BLaER1 treated with 17β-estradiol and CSF1 and Interleukin-3, amounts not matched to agents 10 nM and 100 nM (cell line): ENCODE data around the gene MPO.
A peak's percentile ranks its signal among the peaks of the same experiment; 100 is the strongest.

Experiments
- H3K27ac ChIP-seq, 11 experiments: shearing (Covaris generic); formaldehyde crosslinking; 2 replicates each; pipeline ENCODE4 v1.8.1; 2022
- H3K27me3 ChIP-seq, 11 experiments: shearing (Covaris generic); formaldehyde crosslinking; 2 replicates each; pipeline ENCODE4 v1.8.1; 2022
- H3K36me3 ChIP-seq, 11 experiments: shearing (Covaris generic); formaldehyde crosslinking; 2 replicates each; pipeline ENCODE4 v1.8.1; 2022
- H3K4me1 ChIP-seq, 10 experiments: shearing (Covaris generic); formaldehyde crosslinking; 2 replicates each; pipeline ENCODE4 v1.8.1; 2022
- H3K4me2 ChIP-seq, 11 experiments: shearing (Covaris generic); formaldehyde crosslinking; 2 replicates each; pipeline ENCODE4 v1.8.1; 2022
- H3K4me3 ChIP-seq, 10 experiments: shearing (Covaris generic); formaldehyde crosslinking; 2 replicates each; pipeline ENCODE4 v1.8.1; 2022
- H3K9ac ChIP-seq, 11 experiments: shearing (Covaris generic); formaldehyde crosslinking; 2 replicates each; pipeline ENCODE4 v1.8.1; 2022
- H3K9me3 ChIP-seq, 11 experiments: shearing (Covaris generic); formaldehyde crosslinking; replicated peaks in 1 of 11; 2 replicates each; pipeline ENCODE4 v1.8.1; 2022
- H4K20me1 ChIP-seq, 11 experiments: shearing (Covaris generic); formaldehyde crosslinking; 2 replicates each; pipeline ENCODE4 v1.8.1; 2022
- Cebpa-rat ChIP-seq, 11 experiments: shearing (Covaris generic); IDR thresholded peaks; 2 replicates each; pipeline ENCODE4 v1.8.1; 2022

Gene MPO

DNA sequence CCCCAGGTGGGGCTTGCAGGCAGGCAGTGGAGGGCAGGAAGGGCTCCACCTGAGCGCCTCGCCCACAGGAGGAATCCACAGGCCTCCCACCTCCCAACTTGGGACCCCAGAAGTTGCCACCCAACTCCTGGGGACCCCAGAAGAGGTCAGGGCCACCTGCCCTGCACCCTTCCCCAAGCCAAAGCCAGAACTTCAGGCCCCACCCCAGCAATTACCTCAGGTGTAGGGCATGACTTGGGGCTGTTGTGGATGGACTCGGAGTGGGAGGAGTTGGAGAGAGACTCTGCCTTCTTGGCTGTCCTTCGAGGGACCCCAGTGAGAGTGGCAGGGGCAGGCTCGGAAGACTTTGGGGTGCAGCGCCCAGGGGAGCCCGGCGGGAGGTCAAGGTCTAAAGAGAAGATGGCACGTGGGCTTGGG, 37.3 kb upstream of the MPO start:
- H3K4me2 ChIP-seq = peak overlapping the region; percentile 5 to 74 (median 60); a peak in 20 of 22 replicates
- no peak overlapping the region; a peak in 1 of 20 replicates for H3K4me3 ChIP-seq
- H3K36me3 ChIP-seq = peaks cover 0 to 93% (median 47%) of the 10 kb centered on the region in 11 experiments; a peak in 18 of 22 replicates
- peaks cover 0 to 23% (median 0%) of the 10 kb centered on the region in 11 experiments; a peak in 3 of 22 replicates for H4K20me1 ChIP-seq
- peak overlapping the region in 10 of 11 experiments; percentile 24 to 63 (median 40); a peak in 15 of 22 replicates for H3K9ac ChIP-seq
- TF ChIP-seq Cebpa-rat (IDR thresholded peaks at IDR 0.05) = no peak
- peaks cover 9 to 77% (median 63%) of the 10 kb centered on the region in 10 experiments; a peak in 19 of 20 replicates for H3K4me1 ChIP-seq
- H3K27ac ChIP-seq = peak overlapping the region in 8 of 11 experiments; percentile 23 to 73 (median 56); a peak in 15 of 22 replicates
- H3K9me3 ChIP-seq = no peaks in the 10 kb centered on the region
- no peaks in the 10 kb centered on the region for H3K27me3 ChIP-seq

DNA sequence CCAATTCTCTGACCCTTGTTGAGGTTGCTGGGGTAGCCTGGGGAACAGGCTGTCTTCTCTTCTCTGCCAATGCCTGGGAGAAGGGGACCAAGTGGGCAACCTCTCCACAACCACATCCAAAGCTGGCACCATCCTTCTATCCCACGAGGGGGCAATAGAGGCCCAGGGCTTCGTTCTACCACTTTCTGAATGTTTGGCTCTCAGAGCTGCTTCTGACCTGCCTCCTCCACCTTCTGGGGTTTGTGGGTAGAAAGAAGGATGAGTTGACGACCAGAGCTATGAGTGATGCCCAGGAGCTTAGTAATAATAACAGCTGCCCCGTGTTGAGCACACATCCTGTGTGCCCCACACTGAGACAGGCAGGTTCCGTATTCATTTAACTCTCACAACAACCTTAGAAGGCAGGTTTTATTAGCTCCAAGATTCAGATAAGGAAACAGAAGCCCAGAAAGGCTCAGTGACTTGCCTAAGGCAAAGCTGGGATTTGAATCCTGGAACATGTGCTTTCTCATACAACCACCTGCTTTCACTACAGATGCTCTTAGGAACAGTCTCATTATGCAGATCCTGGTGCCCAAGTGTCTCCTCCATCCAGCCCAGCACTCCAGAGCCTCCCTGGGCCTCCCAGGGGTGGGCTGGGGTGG, 36.8 kb upstream of the MPO start:
- Histone ChIP-seq H3K27me3 (no peaks in the 10 kb centered on the region), H3K9ac (peak overlapping the region in 10 of 11 experiments; percentile 24 to 63 (median 46); a peak in 17 of 22 replicates), H3K9me3 (no peaks in the 10 kb centered on the region), H3K4me3 (no peak overlapping the region), H3K4me2 (peak overlapping the region; percentile 5 to 74 (median 60); a peak in 21 of 22 replicates), H3K4me1 (peaks cover 9 to 74% (median 58%) of the 10 kb centered on the region in 10 experiments; a peak in 19 of 20 replicates), H4K20me1 (peaks cover 0 to 18% (median 0%) of the 10 kb centered on the region in 11 experiments; a peak in 3 of 22 replicates), H3K27ac (peak overlapping the region in 8 of 11 experiments; percentile 34 to 73 (median 58); a peak in 16 of 22 replicates), H3K36me3 (peaks cover 0 to 89% (median 43%) of the 10 kb centered on the region in 11 experiments; a peak in 18 of 22 replicates)
- TF ChIP-seq Cebpa-rat (IDR thresholded peaks at IDR 0.05) = no peak

DNA sequence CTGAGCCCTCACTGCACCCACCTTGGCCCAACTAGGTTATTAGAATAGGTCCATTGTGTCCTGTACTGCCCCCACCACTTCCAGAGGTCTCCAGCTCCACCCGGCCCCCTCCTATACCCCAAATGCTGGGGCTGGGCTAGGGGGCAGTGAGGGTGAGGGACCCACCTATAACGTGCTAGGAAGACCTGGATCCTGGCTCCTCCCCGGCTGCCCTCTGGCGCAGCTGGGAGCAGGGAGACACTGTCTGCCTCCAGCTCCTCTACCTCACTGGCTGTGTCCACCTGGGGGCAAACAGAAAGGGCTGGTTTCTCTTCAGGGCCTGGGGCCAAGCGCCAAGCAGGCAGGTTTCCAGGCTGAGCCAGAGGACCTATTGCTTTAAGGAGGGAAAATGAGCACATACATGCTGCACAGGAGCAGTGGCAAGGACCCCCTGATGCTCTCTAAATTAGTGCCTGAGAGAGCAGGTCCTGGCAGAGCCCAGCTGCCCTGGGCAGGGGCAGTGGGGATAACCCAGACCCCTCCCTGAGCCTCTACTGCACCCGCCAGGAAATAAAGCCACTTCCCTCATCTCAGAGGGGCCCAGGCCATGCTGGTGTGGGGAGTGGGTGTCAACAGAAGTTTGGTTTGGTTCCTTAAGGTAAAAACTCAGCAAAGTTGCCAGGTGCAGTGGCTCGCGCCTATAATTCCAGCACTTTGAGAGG, 35.7 kb upstream of the MPO start:
- peaks cover 9 to 64% (median 53%) of the 10 kb centered on the region in 10 experiments; a peak in 19 of 20 replicates for H3K4me1 ChIP-seq
- no peaks in the 10 kb centered on the region for H3K9me3 ChIP-seq
- H3K27me3 ChIP-seq = no peaks in the 10 kb centered on the region
- no peak for TF ChIP-seq Cebpa-rat (IDR thresholded peaks at IDR 0.05)
- H3K9ac ChIP-seq = peak overlapping the region in 8 of 11 experiments; percentile 2 to 63 (median 47); a peak in 14 of 22 replicates
- H3K4me3 ChIP-seq = no peak overlapping the region
- peak overlapping the region in 9 of 11 experiments; percentile 22 to 74 (median 55); a peak in 13 of 22 replicates for H3K4me2 ChIP-seq
- peak overlapping the region in 8 of 11 experiments; percentile 6 to 73 (median 58); a peak in 15 of 22 replicates for H3K27ac ChIP-seq
- peaks cover 0 to 22% (median 0%) of the 10 kb centered on the region in 11 experiments; a peak in 3 of 22 replicates for H4K20me1 ChIP-seq
- H3K36me3 ChIP-seq = peaks cover 0 to 89% (median 43%) of the 10 kb centered on the region in 11 experiments; a peak in 19 of 22 replicates

DNA sequence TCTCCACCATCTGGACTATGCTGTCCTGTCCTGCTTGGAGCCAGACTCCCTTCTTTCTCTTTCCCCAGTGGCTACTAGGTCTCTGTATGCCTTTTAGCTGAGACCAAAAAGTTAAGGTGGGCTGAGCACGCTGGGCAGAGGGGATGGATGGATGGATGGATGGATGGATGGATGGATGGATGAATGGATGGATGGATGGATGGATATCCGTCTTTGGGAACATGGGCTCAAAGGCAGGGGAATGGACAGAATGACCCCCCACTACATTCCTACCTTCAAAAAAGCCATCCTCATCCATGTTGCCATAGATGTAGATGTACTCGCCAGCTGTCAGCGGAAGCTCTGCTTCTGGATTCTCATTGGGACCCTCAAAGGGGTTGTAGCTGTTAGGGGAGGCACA, 35.0 kb upstream of the MPO start:
- Histone ChIP-seq H3K9ac (peak overlapping the region in 5 of 11 experiments; percentile 23 to 59 (median 45); a peak in 6 of 22 replicates), H3K4me2 (peak overlapping the region in 3 of 11 experiments; percentile 15 to 74 (median 62); a peak in 1 of 22 replicates), H3K4me1 (peaks cover 9 to 63% (median 51%) of the 10 kb centered on the region in 10 experiments; a peak in 19 of 20 replicates), H3K36me3 (peaks cover 0 to 90% (median 48%) of the 10 kb centered on the region in 11 experiments; a peak in 19 of 22 replicates), H3K27me3 (no peaks in the 10 kb centered on the region), H3K9me3 (no peaks in the 10 kb centered on the region), H3K4me3 (no peak overlapping the region), H4K20me1 (peaks cover 0 to 22% (median 0%) of the 10 kb centered on the region in 11 experiments; a peak in 3 of 22 replicates), H3K27ac (peak overlapping the region in 6 of 11 experiments; percentile 53 to 73 (median 60); a peak in 9 of 22 replicates)
- TF ChIP-seq Cebpa-rat (IDR thresholded peaks at IDR 0.05) = no peak

DNA sequence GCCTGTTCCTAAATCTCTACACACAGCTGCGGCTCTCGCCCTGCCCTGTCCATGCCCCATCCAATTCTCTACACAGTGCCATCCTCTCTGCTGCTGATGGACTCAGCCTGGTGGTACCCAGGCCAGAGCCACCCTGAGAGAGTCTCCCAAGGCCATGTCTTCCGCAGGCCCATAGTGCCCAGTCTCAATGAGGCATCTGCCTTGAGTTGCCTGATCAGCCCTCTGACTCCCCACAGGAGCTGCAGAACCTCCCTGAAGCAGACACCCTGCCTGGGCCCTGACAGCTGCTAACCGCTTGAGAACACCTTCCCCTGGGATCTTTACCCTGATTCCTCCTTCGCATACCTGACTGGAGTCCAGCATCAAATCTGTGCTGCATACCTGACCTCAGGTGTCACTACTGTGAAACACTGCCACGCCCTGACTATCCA, 34.6 kb upstream of the MPO start:
- peaks cover 0 to 22% (median 0%) of the 10 kb centered on the region in 11 experiments; a peak in 3 of 22 replicates for H4K20me1 ChIP-seq
- no peaks in the 10 kb centered on the region for H3K27me3 ChIP-seq
- H3K4me3 ChIP-seq = no peak overlapping the region
- peak overlapping the region in 6 of 11 experiments; percentile 13 to 48 (median 28); a peak in 7 of 22 replicates for H3K9ac ChIP-seq
- H3K36me3 ChIP-seq = peaks cover 0 to 90% (median 52%) of the 10 kb centered on the region in 11 experiments; a peak in 19 of 22 replicates
- H3K9me3 ChIP-seq = no peaks in the 10 kb centered on the region
- peak overlapping the region in 3 of 11 experiments; percentile 15 to 60 (median 24); a peak in 2 of 22 replicates for H3K4me2 ChIP-seq
- peak overlapping the region in 5 of 11 experiments; percentile 1 to 69 (median 8); a peak in 6 of 22 replicates for H3K27ac ChIP-seq
- peaks cover 9 to 63% (median 51%) of the 10 kb centered on the region in 10 experiments; a peak in 19 of 20 replicates for H3K4me1 ChIP-seq
- TF ChIP-seq Cebpa-rat (IDR thresholded peaks at IDR 0.05) = no peak

DNA sequence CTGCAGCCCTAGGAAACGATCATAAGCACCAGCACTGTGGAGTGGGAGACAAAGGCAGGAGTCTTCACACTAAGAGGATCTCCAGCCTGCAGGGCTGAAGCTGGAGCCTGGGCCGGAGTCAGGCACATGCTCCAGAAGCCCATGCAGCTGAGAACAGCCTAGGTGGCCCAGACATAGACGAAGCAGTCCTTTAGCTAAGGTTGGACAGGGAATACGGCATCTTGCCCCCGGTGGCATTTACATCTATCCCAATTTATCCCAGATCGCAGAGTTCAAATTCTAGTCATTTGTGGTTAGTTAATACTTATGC, 33.9 kb upstream of the MPO start:
- TF ChIP-seq Cebpa-rat (IDR thresholded peaks at IDR 0.05) = no peak
- Histone ChIP-seq H3K4me1 (peaks cover 9 to 67% (median 51%) of the 10 kb centered on the region in 10 experiments; a peak in 19 of 20 replicates), H3K9ac (peak overlapping the region in 3 of 11 experiments; percentile 20 to 57 (median 32); a peak in 2 of 22 replicates), H3K4me3 (no peak overlapping the region), H3K4me2 (peak overlapping the region in 8 of 11 experiments; percentile 24 to 62 (median 45); a peak in 14 of 22 replicates), H3K36me3 (peaks cover 0 to 90% (median 56%) of the 10 kb centered on the region in 11 experiments; a peak in 19 of 22 replicates), H4K20me1 (peaks cover 0 to 22% (median 0%) of the 10 kb centered on the region in 11 experiments; a peak in 3 of 22 replicates), H3K27ac (peak overlapping the region in 3 of 11 experiments; percentile 1 to 25 (median 4); a peak in 1 of 22 replicates), H3K9me3 (no peaks in the 10 kb centered on the region), H3K27me3 (no peaks in the 10 kb centered on the region)

DNA sequence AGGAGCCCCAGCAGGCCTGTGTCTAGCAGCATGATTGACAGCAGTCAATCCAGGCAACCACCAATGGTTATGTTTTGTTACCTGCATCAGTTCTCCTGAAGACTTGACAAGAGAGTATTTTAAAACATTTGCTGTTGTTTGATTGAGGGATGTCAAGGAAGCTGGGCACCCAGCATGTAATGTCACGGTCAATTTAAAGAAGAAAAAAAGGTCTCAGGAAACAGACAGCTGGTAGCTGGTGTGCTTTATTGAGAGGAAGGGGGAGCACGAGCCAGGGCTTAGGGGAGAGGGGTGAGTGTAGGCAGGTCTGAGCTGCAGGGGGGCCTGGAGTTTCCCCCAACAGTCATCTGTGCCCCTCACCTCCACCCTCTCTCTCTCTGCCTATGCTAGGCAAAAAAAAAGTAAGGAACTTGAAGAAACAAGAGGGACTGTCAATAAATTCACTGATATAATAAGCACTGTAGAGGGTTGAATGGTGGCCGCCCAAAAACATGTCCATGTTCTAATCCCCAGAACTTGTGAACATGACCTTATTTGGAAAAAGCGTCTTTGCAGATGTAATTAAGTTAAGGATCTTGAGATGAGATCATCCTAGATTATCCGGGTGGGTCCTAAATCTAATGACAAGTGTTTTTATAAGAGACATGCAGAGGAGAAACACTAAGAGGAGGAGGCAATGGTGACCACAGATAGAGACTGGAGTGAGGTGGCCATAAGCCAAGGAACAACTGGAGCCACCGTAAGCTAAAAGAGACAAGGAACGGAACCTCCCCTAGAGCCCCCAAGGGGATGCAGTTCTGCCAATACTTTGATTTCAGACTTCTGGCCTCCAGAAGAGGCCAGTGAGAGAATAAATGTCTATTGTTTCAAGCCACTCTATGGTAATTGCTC, 33.3 kb upstream of the MPO start:
- H3K27me3 ChIP-seq = no peaks in the 10 kb centered on the region
- peak overlapping the region in 5 of 11 experiments; percentile 11 to 48 (median 30); a peak in 6 of 22 replicates for H3K27ac ChIP-seq
- H3K4me2 ChIP-seq = peak overlapping the region in 8 of 11 experiments; percentile 24 to 62 (median 45); a peak in 15 of 22 replicates
- TF ChIP-seq Cebpa-rat (IDR thresholded peaks at IDR 0.05) = no peak
- H3K36me3 ChIP-seq = peaks cover 0 to 90% (median 52%) of the 10 kb centered on the region in 11 experiments; a peak in 20 of 22 replicates
- H3K4me1 ChIP-seq = peaks cover 9 to 68% (median 51%) of the 10 kb centered on the region in 10 experiments; a peak in 19 of 20 replicates
- H4K20me1 ChIP-seq = peaks cover 0 to 16% (median 0%) of the 10 kb centered on the region in 11 experiments; a peak in 3 of 22 replicates
- peak overlapping the region in 5 of 11 experiments; percentile 33 to 57 (median 49); a peak in 10 of 22 replicates for H3K9ac ChIP-seq
- no peaks in the 10 kb centered on the region for H3K9me3 ChIP-seq
- H3K4me3 ChIP-seq = no peak overlapping the region
